Keratinocyte (primary cell): ENCODE measurements around the gene USP10. TPM values are rescaled to one million over a fixed set of nuclear protein-coding genes. Genes with fewer than 3 reads are reported as not detected.

Experiments used
- DNase-seq: peaks from one replicate; pipeline ENCODE4 v3.0.0-alpha.2; 2011; ENCODE audit warnings: low read depth, missing footprints, low spot score
- FAIRE-seq: peaks from 2 replicates; lab custom pipeline; 2011; peaks lifted over from hg19 to GRCh38; lab: Jason Lieb, UNC
- H2AFZ ChIP-seq: 2 replicates; pipeline ENCODE4 v1.6.0; 2012; ENCODE audit warnings: low read length, control low read depth, inconsistent platforms; ENCODE audit not compliant: control insufficient read depth
- H3K27ac ChIP-seq: 2 replicates; pipeline ENCODE4 v1.5.1; 2011; ENCODE audit warnings: low read length; ENCODE audit not compliant: control insufficient read depth, insufficient read depth
- H3K27me3 ChIP-seq: 3 replicates; pipeline ENCODE4 v1.6.0; 2011; ENCODE audit warnings: low read length; ENCODE audit not compliant: control insufficient read depth, insufficient read depth; ENCODE audit errors: extremely low read depth
- H3K36me3 ChIP-seq, 2 experiments: 2 replicates in 1 of 2; 3 replicates in 1 of 2; pipeline ENCODE4 v1.5.1; 2011; ENCODE audit warnings: low read length in 2 of 2, mild to moderate bottlenecking in 1 of 2; ENCODE audit not compliant: control insufficient read depth in 2 of 2, insufficient read depth in 2 of 2; ENCODE audit errors: extremely low read depth in 1 of 2
- H3K4me1 ChIP-seq: 3 replicates; pipeline ENCODE4 v1.5.1; 2011; ENCODE audit warnings: low read length; ENCODE audit not compliant: control insufficient read depth, insufficient read depth; ENCODE audit errors: extremely low read depth
- H3K4me2 ChIP-seq: 3 replicates; pipeline ENCODE4 v1.6.0; 2011; ENCODE audit warnings: low read depth, low read length; ENCODE audit not compliant: control insufficient read depth, insufficient read depth; ENCODE audit errors: extremely low read depth
- H3K4me3 ChIP-seq, 3 experiments: fragments of 200-600 bp in 1 of 3; sonication (generic) in 1 of 3; 2 replicates in 2 of 3; 3 replicates in 1 of 3; pipeline ENCODE4 v1.5.1; 2011 to 2016; ENCODE audit warnings: low read length in 3 of 3, mild to moderate bottlenecking in 3 of 3, control low read depth in 2 of 3, inconsistent platforms in 1 of 3, low read depth in 1 of 3, mixed read lengths in 1 of 3, mixed run types in 1 of 3, moderate library complexity in 1 of 3; ENCODE audit not compliant: control insufficient read depth in 2 of 3, insufficient read depth in 2 of 3; ENCODE audit errors: extremely low read depth in 1 of 3
- H3K79me2 ChIP-seq: 2 replicates; pipeline ENCODE4 v1.6.0; 2012; ENCODE audit warnings: low read length; ENCODE audit not compliant: control insufficient read depth, insufficient read depth
- H3K9ac ChIP-seq: 3 replicates; pipeline ENCODE4 v1.6.0; 2011; ENCODE audit warnings: low read length; ENCODE audit not compliant: control insufficient read depth, insufficient read depth; ENCODE audit errors: extremely low read depth
- H3K9me1 ChIP-seq: 3 replicates; pipeline ENCODE4 v1.6.0; 2011; ENCODE audit warnings: low read length; ENCODE audit not compliant: control insufficient read depth, insufficient read depth; ENCODE audit errors: extremely low read depth
- H3K9me3 ChIP-seq: 2 replicates; pipeline ENCODE4 v1.5.1; 2012; ENCODE audit warnings: low read depth, low read length; ENCODE audit not compliant: control insufficient read depth
- H4K20me1 ChIP-seq: 3 replicates; pipeline ENCODE4 v1.6.0; 2011; ENCODE audit warnings: low read length; ENCODE audit not compliant: control insufficient read depth, insufficient read depth; ENCODE audit errors: extremely low read depth
- CTCF ChIP-seq, 3 experiments: IDR thresholded peaks in 1 of 3; conservative IDR thresholded peaks in 1 of 3; optimal IDR thresholded peaks in 1 of 3; 2 replicates in 2 of 3; 3 replicates in 1 of 3; pipeline versions ENCODE3 to v1.5.1; 2011; ENCODE audit warnings: low read length in 3 of 3, mild to moderate bottlenecking in 3 of 3, moderate library complexity in 2 of 3, control low read depth in 1 of 3, inconsistent platforms in 1 of 3; ENCODE audit not compliant: insufficient read depth in 2 of 3; ENCODE audit errors: extremely low read depth in 1 of 3
- EZH2 ChIP-seq: IDR thresholded peaks from one replicate; pipeline ENCODE4 v1.6.1; 2012; ENCODE audit warnings: inconsistent platforms, mild to moderate bottlenecking, low read length, moderate library complexity
- dilution Hi-C: fragments of 300-500 bp; cut with MboI; formaldehyde crosslinking; loops from one replicate; pipeline ENCODE4 v1.7.0; 2020; ENCODE audit warnings: low sequenced_read_pairs; ENCODE audit not compliant: extremely low pct_ligation_motif_present
- polyA plus RNA-seq, 5 experiments: library from polyadenylated mRNA; depleted of rRNA in 3 of 5; stranded (reverse) in 3 of 5; stranded (forward) in 1 of 5; unstranded in 1 of 5; fragments of >200 nt; gene quantifications; 1 replicate in 1 of 5; 2 replicates in 3 of 5; 3 replicates in 1 of 5; pipeline versions ENCODE4 v1.2.1 to v1.2.3, GENCODE V29; 2011 to 2012; ENCODE audit warnings: missing spikeins in 2 of 5, low read depth in 1 of 5, low replicate concordance in 1 of 5

USP10 gene
- polyA plus RNA-seq, 1 donor (not counting 4 experiments of a cell fraction or from before 2014, with no cell fraction given) = 92.0 TPM

- H3K79me2 ChIP-seq = no peaks in the 10 kb centered on the region
- no peak overlapping the region for H3K27ac ChIP-seq
- dilution Hi-C loops = no loop called here
- FAIRE-seq = no peak
- no peaks in the 10 kb centered on the region for H3K27me3 ChIP-seq
- no peak overlapping the region for H3K4me3 ChIP-seq
- H3K4me2 ChIP-seq = no peak overlapping the region
- H4K20me1 ChIP-seq = no peaks in the 10 kb centered on the region
- TF ChIP-seq EZH2 (no peak), CTCF (optimal IDR thresholded peaks at IDR 0.05 in 1 of 3, IDR thresholded peaks at IDR 0.05 in 1 of 3, conservative IDR thresholded peaks at IDR 0.05 in 1 of 3; ENCODE audit: extremely low read depth in 1 of 3, insufficient read depth in 2 of 3, low read length in 3 of 3) (no peak)
- no peaks in the 10 kb centered on the region for H3K9me1 ChIP-seq
- peaks cover under 1% of the 10 kb centered on the region for H3K4me1 ChIP-seq
- DNase-seq = no peak
- H3K36me3 ChIP-seq = peaks cover 0 to under 1% of the 10 kb centered on the region in 2 experiments
- H3K9me3 ChIP-seq = no peaks in the 10 kb centered on the region
- H3K9ac ChIP-seq = no peak overlapping the region
- H2AFZ ChIP-seq = no peak overlapping the region
Observed at GRCh38 chr16:84800158-84800978, 100.6 kb downstream of the USP10 start.

GRCh38 chr16:84803146-84803545, 103.3 kb downstream of the USP10 start:
- Histone ChIP-seq H3K36me3 (no peaks in the 10 kb centered on the region), H3K4me1 (no peaks in the 10 kb centered on the region), H2AFZ (no peak overlapping the region), H3K9me3 (no peaks in the 10 kb centered on the region), H3K4me2 (no peak overlapping the region), H4K20me1 (no peaks in the 10 kb centered on the region), H3K9me1 (no peaks in the 10 kb centered on the region), H3K4me3 (no peak overlapping the region), H3K9ac (no peak overlapping the region), H3K27ac (no peak overlapping the region), H3K79me2 (no peaks in the 10 kb centered on the region), H3K27me3 (peaks cover 9% of the 10 kb centered on the region)
- FAIRE-seq (no peak), DNase-seq (no peak)
- dilution Hi-C loops = no loop called here
- TF ChIP-seq CTCF (optimal IDR thresholded peaks at IDR 0.05 in 1 of 3, IDR thresholded peaks at IDR 0.05 in 1 of 3, conservative IDR thresholded peaks at IDR 0.05 in 1 of 3; ENCODE audit: extremely low read depth in 1 of 3, insufficient read depth in 2 of 3, low read length in 3 of 3) = no peak
